Body of pancreas (tissue), 4 donors: ENCODE results near the gene SYNJ2. TPM values are rescaled to one million over a fixed set of nuclear protein-coding genes. Genes with fewer than 3 reads are reported as not detected.

Source experiments
- ATAC-seq: fragments of 150-250 bp; one replicate; pipeline ENCODE4 v1.9.1; 2016
- DNase-seq, 4 donors: peaks; one replicate each; pipeline ENCODE4 v3.0.0-alpha.2; 2019
- H3K27ac ChIP-seq, 4 donors: fragments of 200-600 bp; sonication (generic); 1 replicate in 3 of 4; 2 replicates in 1 of 4; pipeline versions ENCODE4 v1.5.1 to v1.6.1; 2016 to 2019; ENCODE audit warnings: mild to moderate bottlenecking in 1 of 4, mixed read lengths in 1 of 4, moderate library complexity in 1 of 4
- H3K27me3 ChIP-seq, 2 donors: fragments of 200-600 bp; sonication (generic); one replicate each; pipeline ENCODE4 v1.6.0; 2016; ENCODE audit warnings: mild to moderate bottlenecking in 1 of 2
- H3K36me3 ChIP-seq, 2 donors: fragments of 200-600 bp; sonication (generic); replicated peaks in 1 of 2; 2 replicates each; pipeline ENCODE4 v1.5.1; 2016; ENCODE audit warnings: low read depth in 2 of 2; ENCODE audit not compliant: insufficient read depth in 1 of 2
- H3K4me1 ChIP-seq: fragments of 200-600 bp; sonication (generic); one replicate; pipeline ENCODE4 v1.6.0; 2016
- H3K4me3 ChIP-seq, 2 donors: fragments of 200-600 bp; sonication (generic); 1 replicate in 1 of 2; 2 replicates in 1 of 2; pipeline ENCODE4 v1.5.1; 2016 to 2019
- H3K9me3 ChIP-seq, 3 donors: fragments of 200-600 bp; sonication (generic); 1 replicate in 2 of 3; 2 replicates in 1 of 3; pipeline ENCODE4 v1.5.1; 2016
- POLR2A ChIP-seq, 3 donors: fragments of 450-650 bp; IDR thresholded peaks; one replicate each; pipeline ENCODE4 v1.6.1; 2016; ENCODE audit warnings: antibody characterized with exemption in 3 of 3, mild to moderate bottlenecking in 2 of 3
- WGBS, 2 donors: methylation state at CpG; one replicate each; pipeline ENCODE4 v1.1.5; 2017; 5-methylcytosine and 5-hydroxymethylcytosine counted together
- intact Hi-C: fragments of 100-400 bp; cut with DNase I; formaldehyde crosslinking; loops from one replicate; pipeline ENCODE4 v1.15.1; 2023
- total RNA-seq, 2 donors: library from RNA; depleted of rRNA; stranded (reverse); fragments of >200 nt; gene quantifications; one replicate each; pipeline ENCODE4 v1.1.0, GENCODE V29; 2016
- TF ChIP-seq, protein P1 (sequence below), 7 experiments: fragments of 450-650 bp in 4 of 7; fragments of 200-600 bp in 3 of 7; sonication (generic) in 3 of 7; IDR thresholded peaks; one replicate each; pipeline ENCODE4 v1.5.1; 2016 to 2019; ENCODE audit warnings: antibody characterized with exemption in 7 of 7

The SYNJ2 gene
- total RNA-seq, 2 donors from 2014 or later, result 12.2 to 14.8 TPM

DNA sequence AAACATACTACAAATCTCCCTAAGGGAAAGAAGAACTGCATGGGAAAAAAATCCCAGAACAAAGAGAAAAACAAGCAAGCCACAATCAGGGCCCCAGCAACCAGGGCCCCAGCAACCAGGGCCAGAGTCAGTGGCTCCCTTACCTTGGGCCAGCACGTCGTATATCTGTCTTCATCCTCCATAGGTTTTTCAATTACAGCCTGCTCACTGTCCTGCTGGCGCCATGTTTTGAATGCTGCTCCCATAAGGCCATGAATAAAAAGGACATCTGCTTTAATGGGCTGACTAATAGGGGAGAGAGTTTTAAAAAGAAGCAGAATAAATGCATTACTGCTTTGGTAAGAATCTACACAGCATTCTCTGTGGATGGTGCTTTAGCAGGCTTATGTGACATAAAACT, 137.2 kb downstream of the SYNJ2 start:
- DNase-seq, result no peak
- peaks cover 3% of the 10 kb centered on the region for H3K4me1 ChIP-seq
- H3K36me3 ChIP-seq, result peaks cover 0 to 2% of the 10 kb centered on the region in 2 donors
- intact Hi-C loops, result no loop called here
- no peaks in the 10 kb centered on the region for H3K27me3 ChIP-seq
- 92 to 98% methylated on average over 3 of the region's 3 CpGs for WGBS, 2 donors
- ATAC-seq, result no peak
- TF ChIP-seq, protein P1, sequence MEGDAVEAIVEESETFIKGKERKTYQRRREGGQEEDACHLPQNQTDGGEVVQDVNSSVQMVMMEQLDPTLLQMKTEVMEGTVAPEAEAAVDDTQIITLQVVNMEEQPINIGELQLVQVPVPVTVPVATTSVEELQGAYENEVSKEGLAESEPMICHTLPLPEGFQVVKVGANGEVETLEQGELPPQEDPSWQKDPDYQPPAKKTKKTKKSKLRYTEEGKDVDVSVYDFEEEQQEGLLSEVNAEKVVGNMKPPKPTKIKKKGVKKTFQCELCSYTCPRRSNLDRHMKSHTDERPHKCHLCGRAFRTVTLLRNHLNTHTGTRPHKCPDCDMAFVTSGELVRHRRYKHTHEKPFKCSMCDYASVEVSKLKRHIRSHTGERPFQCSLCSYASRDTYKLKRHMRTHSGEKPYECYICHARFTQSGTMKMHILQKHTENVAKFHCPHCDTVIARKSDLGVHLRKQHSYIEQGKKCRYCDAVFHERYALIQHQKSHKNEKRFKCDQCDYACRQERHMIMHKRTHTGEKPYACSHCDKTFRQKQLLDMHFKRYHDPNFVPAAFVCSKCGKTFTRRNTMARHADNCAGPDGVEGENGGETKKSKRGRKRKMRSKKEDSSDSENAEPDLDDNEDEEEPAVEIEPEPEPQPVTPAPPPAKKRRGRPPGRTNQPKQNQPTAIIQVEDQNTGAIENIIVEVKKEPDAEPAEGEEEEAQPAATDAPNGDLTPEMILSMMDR (IDR thresholded peaks at IDR 0.05), result no peak
- TF ChIP-seq POLR2A (IDR thresholded peaks at IDR 0.05), result no peak
- H3K4me3 ChIP-seq, result no peak overlapping the region
- H3K9me3 ChIP-seq, result no peaks in the 10 kb centered on the region
- H3K27ac ChIP-seq, result no peak overlapping the region

DNA sequence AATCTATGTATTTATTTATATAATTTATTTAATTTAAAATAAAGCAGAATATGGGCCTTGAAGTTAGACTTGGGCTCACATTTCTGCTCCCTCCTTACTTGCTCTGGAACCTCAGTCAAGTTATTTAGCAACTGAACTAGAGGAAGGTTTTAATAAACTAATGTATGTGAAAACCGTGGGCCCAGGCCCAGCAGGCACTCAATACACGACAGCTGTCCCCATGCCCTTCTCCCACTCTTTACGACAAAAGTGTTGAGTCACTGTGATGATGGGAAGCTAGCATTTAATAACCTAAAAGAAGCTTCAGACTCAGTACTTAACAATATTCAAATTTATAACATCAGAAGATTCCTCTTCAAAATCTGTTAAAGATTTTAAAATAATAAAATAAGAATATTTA, 139.7 kb downstream of the SYNJ2 start:
- TF ChIP-seq, protein P1 (IDR thresholded peaks at IDR 0.05), result no peak
- TF ChIP-seq POLR2A (IDR thresholded peaks at IDR 0.05), result no peak
- Histone ChIP-seq H3K36me3 (peaks cover 0 to 2% of the 10 kb centered on the region in 2 donors), H3K27ac (no peak overlapping the region), H3K4me3 (no peak overlapping the region), H3K4me1 (no peaks in the 10 kb centered on the region), H3K9me3 (no peaks in the 10 kb centered on the region), H3K27me3 (no peaks in the 10 kb centered on the region)
- WGBS, 2 donors, result 85 to 88% methylated on average over 3 of the region's 3 CpGs
- intact Hi-C loops, result no loop called here
- no peak for ATAC-seq
- DNase-seq, result no peak

DNA sequence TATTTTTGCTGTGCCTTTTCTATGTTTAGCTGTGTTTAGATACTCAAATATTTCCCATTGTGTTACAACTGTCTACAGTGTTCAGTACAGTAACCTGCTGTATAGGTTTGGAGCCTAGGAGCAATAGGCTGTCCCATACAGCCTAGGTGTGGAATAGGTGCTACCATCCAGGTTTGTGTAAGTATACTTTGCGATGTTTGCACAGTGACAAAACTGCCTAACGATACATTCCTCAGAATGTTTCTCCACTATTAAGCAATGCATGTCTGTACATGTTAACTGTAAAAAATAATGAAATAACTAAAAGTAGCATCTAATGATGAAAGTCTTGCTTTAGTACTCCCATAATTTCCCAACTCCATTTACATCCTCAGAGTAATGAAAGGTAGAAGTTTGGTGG, 140.4 kb downstream of the SYNJ2 start:
- DNase-seq (no peak), ATAC-seq (no peak)
- Histone ChIP-seq H3K4me1 (no peaks in the 10 kb centered on the region), H3K4me3 (no peak overlapping the region), H3K9me3 (no peaks in the 10 kb centered on the region), H3K36me3 (peaks cover 0 to 6% of the 10 kb centered on the region in 2 donors), H3K27me3 (no peaks in the 10 kb centered on the region), H3K27ac (no peak overlapping the region)
- WGBS, 2 donors, result 76 to 80% methylated on average over 2 of the region's 2 CpGs
- TF ChIP-seq, protein P1 (IDR thresholded peaks at IDR 0.05), result no peak
- no peak for TF ChIP-seq POLR2A (IDR thresholded peaks at IDR 0.05)
- intact Hi-C loops, result no loop called here

DNA sequence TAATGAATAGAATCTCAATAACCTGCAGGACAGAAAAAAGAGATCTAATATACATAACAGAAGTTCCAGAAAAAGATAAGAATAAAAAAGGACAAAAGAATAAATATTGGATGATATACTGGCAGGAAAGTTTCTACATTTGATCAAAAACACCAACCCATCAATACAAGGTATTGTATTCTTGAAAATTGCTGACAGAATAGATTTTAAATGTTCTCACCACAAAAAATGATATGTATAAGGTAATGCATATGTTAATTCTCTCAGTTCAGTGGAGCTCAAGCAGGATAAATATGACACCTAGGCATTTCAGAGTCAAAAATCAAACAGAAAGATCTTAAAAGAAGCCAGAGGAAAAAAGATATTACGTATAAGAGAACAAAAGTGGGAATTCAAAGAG, 142.6 kb downstream of the SYNJ2 start:
- Histone ChIP-seq H3K9me3 (no peaks in the 10 kb centered on the region), H3K4me1 (no peaks in the 10 kb centered on the region), H3K27ac (no peak overlapping the region), H3K36me3 (peaks cover 0 to 9% of the 10 kb centered on the region in 2 donors), H3K27me3 (no peaks in the 10 kb centered on the region), H3K4me3 (no peak overlapping the region)
- intact Hi-C loops, result no loop called here
- 90 to 92% methylated on average over 1 of the region's 1 CpG for WGBS, 2 donors
- DNase-seq, result no peak
- TF ChIP-seq, protein P1 (IDR thresholded peaks at IDR 0.05), result no peak
- TF ChIP-seq POLR2A (IDR thresholded peaks at IDR 0.05), result no peak
- no peak for ATAC-seq

DNA sequence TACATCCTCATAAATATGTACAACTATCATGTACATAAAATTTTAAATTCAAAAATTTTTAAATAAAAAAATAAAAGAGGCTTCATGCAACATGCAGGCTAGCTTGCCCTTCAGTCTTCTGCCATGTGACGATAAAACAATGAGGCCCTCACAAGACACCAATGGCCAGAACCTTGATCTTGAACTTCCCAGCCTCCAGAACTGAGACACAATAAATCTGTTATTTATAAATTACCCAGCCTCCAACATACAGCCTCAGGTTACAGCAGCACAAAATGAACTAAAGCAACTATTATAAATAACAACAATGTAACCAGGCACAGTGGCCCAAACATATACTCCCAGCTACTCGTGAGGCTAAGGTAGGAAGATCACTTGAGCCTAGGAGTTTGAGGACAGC, 143.6 kb downstream of the SYNJ2 start:
- Histone ChIP-seq H3K27me3 (no peaks in the 10 kb centered on the region), H3K9me3 (no peaks in the 10 kb centered on the region), H3K36me3 (peaks cover 0 to 9% of the 10 kb centered on the region in 2 donors), H3K4me3 (no peak overlapping the region), H3K4me1 (no peaks in the 10 kb centered on the region), H3K27ac (no peak overlapping the region)
- ATAC-seq (no peak), DNase-seq (no peak)
- intact Hi-C loops, result no loop called here
- WGBS, 2 donors, result 91 to 97% methylated on average over 2 of the region's 2 CpGs
- TF ChIP-seq, protein P1 (IDR thresholded peaks at IDR 0.05), result no peak
- TF ChIP-seq POLR2A (IDR thresholded peaks at IDR 0.05), result no peak
